Measurements from ENCODE around the gene TBC1D22A.

Gene TBC1D22A

DNA sequence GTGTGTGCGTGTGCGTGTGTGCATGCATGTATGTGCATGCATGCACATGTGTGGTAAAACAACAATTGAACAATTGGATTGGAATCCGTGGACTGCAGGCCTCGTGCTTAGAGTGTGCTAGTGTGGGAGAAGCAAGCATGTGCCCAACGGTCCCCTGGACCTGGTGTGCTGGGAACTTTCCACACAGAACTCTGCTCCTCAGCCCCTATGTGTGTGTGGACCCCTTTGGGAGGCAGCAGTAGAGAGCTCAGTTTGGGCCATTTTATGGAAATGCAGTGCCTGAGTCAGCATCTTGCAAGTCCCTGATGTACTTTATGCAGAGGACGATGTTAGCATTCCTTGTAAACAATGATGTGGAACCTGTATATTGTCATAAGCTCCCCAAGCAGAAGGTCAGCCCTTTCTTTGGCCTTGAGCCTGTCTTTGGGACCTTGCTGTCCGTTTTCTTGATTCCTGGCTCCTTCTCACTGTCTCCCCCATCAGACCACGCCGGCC lies 167.3 kb downstream of the TBC1D22A start:
- no peak for DNase-seq (ENCODE audit: low read depth in 3 of 3, low spot score in 1 of 3)

DNA sequence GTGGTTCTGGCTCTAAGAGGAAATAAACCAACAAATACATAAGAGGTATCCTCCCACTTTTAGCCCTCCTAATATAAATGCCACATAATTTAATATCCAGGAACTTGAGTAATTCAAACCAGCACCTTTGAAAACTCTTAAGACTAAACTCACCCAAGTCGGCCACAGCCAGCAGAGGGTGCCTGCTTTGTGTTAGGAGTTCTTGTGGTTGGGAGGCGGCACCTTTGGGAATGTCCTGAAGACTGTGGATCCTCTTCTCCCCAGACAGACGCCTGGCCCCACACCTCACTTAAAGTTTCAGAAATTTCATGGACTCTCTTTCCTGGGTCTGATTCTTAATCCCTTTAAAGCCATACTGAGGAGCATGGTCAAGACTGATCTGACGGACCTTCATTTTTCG lies 169.0 kb downstream of the TBC1D22A start:
- no peak for DNase-seq (ENCODE audit: low read depth in 3 of 3, low spot score in 1 of 3)

DNA sequence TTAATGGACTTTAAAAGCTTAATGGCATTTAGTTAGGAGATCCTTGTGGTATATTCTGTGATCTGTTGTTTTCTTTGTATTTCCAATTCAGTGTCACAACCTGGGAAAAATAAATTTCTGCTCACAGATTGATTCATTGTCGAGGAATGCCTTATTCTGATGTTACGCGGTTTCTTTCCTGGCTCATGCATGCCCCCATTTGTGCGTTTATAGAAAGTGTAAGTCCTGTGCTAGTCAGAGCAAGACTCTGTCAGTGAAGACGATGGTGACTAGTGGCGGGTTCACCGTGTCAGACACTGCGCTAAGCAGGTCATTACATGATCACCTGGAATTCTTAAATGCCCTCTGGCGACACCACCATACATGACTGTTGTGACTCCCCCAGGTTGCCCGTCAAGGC lies 169.4 kb downstream of the TBC1D22A start:
- no peak for DNase-seq (ENCODE audit: low read depth in 3 of 3, low spot score in 1 of 3)

DNA sequence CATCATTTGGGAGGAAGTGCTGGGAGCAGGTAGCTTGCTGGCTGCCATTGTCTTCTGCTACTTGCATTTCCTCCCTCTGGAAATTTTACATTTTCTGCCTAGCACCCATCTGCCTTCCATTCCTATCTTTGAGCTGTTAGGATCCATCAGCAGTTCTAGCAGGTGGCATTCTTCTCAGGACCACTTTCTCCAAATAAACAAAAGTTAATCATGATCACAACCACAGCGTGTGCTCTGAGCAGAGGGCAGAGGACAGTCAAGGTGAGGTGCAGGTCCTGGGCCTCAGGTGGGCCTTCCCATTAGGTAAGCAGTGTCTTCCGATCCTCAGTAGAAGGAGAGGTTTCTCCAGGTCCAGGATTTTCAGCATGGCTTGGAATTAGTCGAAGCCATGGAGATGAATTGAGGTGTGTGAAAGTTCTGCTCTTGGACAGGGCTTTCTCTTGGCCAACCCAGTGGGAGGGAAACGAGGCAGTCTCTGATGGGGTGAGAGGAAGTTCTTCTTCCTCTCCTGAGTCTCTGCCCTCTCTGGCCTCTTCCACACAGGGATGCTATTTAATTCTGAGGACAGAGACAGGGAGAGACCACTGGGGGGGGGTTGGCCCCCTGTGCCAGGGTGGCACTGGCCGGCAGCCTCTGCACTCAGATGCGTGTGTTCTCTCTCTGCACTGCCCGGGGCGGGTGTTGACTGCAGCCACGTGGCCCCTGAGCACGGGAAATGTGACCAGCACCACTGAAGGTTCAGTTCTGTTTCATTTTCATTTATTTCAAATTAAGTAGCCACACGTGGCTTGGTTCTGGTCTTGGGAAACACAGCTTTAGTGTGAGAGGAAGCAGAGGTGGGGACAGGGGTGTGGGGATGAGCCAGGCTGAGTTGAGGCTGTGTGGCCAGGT lies 170.8 kb downstream of the TBC1D22A start:
- no peak for DNase-seq (ENCODE audit: low read depth in 3 of 3, low spot score in 1 of 3)

DNA sequence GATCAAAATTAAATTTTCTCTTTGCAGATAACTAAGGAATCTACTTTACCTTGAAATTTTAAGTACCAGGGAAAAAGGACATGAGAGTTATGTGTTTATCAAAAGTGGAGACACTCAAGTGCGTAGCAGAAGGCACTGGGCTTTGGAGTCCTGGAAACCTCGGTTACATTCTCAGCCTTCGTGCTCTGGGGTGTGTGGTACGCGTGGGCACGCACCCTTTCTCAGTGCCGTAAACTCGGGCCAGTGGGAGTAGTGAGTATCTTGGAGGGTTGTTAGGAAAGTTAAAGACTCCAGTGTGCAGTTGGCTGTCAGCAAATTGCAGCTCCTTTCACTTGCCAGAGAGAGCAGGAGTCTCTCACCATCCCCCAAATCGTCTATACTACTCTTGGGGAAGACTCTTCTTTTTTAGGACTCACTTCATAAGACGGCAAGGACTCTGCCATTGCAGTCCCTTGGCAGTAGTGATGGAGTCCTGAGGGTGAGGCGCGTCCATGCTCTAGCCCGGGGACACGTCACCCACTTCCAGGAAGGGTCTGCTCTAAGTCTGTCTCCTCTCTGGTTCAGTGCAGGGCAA lies 171.8 kb downstream of the TBC1D22A start:
- DNase-seq (ENCODE audit: low read depth in 3 of 3, low spot score in 1 of 3): no peak

DNA sequence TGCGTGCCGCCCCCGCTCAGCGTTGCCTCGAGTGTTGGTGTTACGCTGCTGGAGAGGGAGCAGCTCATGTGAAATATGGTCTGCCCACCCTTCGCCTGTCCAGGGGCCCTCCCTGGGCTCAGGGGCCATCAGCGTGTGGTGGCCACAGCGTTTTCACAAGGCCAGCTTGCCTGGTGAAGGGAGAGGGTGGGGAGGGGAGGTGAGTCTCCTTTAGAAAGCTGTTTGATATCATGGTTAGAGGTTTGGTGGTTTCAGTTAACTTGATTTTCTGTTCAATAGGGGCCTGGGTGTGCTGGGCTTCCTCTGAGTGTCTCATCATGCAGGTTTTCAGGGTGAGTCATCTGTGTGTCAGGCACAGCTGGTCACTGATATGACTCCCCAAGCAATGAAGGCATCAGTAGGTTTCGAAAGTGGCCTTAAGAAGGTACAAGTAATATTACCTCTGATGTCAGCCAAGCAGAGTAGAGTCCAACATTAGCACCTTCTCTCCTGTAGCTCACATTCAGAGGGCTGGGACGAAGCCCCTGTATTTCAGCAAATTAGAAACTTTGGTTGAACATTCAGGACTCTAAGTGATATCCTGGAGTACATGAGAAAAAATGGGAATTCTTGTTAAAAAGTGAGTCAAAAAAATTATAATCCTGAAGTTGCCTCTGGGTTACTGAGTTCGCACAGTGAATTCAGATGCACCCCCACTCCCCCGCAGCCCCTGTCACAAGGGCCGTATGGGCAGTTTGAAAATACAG lies 172.5 kb downstream of the TBC1D22A start:
- no peak for DNase-seq (ENCODE audit: low read depth in 3 of 3, low spot score in 1 of 3)

DNA sequence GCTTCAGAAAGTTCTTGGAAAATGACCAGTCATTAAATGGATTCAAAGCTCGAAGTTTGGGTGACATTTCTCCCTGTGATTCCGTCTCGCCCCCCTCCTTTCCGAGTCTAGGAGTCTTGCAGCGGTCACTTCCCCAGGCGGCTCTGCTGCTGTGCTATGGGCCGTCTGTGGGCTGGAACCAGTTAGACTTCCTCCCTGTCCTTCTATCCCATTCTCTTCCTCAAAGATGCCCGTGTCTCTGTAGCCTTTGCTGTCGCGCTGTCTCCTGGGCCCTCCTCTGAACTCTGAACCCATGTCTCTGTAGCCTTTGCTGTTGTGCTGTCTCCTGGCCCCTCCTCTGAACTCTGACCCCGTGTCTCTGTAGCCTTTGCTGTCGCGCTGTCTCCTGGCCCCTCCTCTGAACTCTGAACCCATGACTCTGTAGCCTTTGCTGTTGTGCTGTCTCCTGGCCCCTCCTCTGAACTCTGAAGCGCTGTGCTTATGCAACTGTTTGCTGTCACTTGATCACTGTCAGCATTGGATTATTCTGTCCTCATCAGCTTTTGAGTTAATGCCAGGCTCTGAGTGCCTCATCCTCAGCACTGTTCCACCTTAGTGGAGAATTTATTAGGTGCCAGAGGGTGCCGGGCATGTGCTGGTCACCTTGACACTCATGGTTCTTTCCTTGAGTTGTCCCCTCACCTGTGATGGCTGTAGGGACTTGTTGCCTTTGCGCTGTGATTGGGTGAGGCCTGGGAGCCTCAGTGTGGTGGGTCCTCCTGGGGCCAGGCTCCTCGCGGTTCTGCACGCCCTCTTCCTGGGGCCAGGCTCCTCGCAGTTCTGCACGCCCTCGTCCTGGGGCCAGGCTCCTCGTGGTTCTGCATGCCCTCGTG lies 173.3 kb downstream of the TBC1D22A start:
- no peak for DNase-seq (ENCODE audit: low read depth in 3 of 3, low spot score in 1 of 3)

DNA sequence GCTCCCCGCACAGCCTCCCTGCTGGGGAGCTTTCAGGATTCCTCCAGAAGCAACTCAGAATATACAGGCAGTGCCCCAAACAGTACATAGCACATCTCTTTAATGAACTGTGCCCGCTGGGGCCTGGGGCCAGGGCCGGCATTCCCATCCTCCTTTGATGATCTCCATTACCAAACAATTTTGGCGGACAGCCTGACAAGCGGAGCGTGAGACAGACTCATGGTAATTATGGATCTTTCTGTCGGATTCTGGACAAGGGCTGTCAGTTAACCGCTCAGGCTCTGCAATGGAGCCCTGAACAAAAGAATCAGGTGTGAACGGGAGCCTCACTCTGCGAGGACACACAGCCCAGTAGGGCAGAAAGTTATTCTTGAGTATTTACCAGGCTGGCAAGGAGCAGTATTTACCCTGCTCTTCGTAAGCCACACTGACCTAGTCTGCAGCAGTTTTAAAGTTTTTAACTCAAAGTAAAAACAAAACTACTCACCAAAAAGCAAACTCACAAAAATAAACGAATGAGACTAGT lies 174.0 kb downstream of the TBC1D22A start:
- DNase-seq (ENCODE audit: low read depth in 3 of 3, low spot score in 1 of 3): no peak

DNA sequence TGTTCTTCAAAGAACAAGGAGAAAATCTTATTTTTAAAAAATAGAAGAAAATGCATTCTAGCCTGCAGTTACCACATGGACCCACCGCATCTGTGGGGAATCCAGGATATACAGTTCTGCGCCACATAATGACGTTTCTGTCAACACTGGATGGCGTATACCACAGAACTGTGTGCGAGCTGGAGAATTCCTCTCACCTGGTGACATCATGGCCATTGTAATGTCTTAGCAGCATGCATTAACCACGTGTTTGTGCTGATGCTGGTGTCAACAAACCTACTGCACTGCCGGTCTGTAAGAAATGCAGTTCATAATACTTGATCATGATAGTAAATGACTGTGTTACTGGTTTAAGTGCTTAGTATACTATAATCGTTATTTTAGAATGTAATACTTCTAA lies 174.7 kb downstream of the TBC1D22A start:
- no peak for DNase-seq (ENCODE audit: low read depth in 3 of 3, low spot score in 1 of 3)

DNA sequence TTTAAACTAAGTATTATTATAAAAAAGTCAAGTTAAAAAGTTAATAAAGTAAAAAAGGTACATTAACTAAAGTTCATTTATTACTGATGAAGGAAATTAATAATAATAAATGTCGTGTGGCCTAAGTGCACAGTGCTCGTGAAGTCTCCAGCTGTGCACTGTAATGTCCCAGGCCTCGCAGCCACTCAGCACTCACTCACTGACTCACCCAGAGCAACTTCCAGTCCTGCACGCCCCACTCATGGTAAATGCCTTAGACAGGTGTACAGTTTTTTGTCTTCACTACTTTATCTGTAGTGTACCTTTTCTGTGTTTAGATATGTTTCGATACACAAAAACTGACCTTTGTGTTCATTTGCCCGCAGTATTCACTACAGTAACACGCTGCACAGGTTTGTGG lies 175.5 kb downstream of the TBC1D22A start:
- no peak for DNase-seq (ENCODE audit: low read depth in 3 of 3, low spot score in 1 of 3)

DNA sequence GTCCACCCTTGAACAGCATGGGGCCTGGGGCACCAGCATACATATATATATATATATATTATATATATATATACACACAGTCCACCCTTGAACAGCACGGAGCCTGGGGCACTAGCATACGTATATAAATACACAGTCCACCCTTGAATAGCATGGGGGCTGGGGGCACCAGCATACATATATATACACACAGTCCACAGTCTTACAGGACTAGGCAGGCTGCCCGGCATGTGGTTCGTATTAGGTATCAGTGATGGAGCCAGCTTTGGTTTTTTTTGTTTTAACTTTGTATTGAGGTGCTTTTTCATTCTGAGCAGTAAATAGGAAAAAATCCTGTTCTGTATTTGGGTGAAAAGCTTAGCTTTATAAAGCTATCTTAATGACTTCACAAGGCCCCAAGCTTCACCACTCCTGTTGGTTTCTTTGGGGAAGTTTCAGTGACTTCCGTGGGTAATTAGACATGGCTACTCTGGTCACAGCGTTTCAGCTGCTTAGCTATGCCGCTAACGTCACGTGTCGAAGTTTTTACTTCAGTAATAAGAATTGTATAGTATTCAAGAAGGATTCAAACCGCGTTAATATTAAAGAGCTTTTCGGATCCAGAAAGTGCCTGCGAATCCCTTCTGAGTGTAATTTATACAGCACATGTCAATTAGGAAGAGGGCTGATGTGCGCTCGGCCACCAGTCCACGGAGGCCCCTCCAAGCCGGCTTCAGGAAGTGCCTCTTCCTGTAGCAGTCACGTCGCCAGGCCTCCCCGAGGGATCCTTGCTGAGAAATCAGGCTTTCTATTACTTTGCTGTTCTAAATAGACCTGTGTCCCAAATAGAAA lies 179.7 kb downstream of the TBC1D22A start:
- DNase-seq (ENCODE audit: low read depth in 3 of 3, low spot score in 1 of 3): no peak

DNA sequence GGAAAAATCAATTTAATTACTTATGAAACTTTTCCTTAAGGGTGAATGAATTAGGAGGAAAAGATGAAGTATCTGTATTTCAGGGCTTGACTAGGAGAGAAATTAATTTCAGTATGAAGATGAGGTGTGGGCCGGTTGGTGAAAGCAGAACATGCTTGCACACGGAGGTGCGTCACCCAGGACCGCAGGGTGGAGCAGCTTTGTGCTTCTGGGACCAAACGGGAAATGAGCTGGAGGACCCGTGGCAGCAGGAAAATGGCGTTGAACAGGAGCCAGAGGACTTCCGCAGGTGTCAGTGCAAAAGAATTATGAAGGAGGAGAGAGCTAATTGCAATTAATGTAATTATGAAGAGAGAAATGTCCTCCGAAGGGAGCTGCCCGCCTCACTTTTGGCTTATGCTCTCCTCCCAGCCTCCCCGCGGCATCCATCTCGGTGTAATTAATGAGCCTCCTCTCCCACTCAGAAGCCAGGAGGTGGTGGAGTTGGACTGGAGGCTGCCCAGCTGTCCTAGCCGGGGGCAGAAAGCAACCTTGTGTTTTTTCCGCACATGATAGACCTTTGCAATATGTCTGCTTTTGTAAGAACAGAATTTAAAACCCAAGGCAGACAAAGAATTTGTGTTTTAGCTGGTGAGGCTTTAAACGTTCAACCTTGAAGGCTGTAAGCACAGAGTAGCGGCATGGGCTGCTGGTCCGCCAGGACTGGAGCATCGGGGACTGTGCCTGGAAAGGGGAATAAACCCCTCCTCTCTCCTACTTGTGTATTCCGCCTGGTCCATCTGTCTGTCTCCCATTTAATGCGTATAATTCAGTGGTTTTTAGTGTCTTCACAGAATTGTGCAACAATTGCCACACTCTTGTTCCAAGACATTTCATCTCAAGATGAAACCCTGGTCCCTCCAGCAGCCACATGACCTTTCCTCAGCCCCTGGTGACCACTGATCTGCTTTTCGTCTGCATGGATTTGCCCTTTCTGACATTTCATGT lies 180.6 kb downstream of the TBC1D22A start:
- no peak for DNase-seq (ENCODE audit: low read depth in 3 of 3, low spot score in 1 of 3)

DNA sequence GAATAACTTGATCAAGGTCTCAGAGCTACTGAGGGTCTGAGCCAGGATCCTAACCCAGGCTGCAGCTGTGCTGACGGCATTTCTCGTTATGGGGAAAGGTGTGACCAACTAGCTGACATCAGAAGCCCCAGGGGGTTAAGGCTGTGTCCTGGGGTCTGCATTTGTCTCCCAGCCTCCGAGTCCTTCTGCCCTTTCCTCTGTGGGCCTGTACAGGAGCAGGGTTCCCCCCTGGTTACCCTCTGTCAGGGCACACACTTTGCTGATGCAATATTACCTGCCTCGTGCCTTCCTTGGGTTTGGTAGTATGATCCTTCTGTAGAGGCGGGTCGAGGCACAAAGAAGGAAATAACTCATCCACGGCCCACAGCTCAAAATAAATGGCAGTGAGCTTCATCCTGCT lies 183.0 kb downstream of the TBC1D22A start:
- DNase-seq (ENCODE audit: low read depth in 3 of 3, low spot score in 1 of 3): no peak

DNA sequence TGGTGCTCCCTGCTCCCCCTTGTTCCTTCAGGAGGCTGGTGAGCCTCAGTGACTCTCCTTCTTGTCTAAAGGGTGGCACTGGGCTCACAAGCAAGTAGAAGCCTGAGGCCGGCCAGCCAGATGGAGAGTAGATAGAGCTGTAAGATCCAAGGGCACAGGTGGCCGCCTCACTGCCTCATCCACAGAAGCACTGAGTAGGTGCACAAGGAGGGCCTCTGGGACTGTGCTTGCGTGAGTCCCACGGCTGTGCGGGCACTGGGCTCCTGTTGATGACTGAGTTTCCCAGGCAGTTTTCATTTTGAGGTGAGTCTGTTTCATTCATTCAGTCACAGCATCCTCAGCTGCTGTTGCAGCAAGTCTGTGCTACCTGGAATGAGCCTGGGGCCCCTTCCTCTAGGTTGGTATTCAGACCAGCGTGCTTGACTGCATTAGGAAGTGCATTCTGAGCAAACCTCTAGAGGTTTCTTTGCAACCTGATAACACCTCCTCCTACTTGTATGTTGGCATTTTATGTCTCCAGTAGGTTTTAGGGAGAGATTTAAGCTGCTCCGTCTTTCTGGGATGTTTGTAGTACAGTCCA lies 184.0 kb downstream of the TBC1D22A start:
- DNase-seq (ENCODE audit: low read depth in 3 of 3, low spot score in 1 of 3): no peak

DNA sequence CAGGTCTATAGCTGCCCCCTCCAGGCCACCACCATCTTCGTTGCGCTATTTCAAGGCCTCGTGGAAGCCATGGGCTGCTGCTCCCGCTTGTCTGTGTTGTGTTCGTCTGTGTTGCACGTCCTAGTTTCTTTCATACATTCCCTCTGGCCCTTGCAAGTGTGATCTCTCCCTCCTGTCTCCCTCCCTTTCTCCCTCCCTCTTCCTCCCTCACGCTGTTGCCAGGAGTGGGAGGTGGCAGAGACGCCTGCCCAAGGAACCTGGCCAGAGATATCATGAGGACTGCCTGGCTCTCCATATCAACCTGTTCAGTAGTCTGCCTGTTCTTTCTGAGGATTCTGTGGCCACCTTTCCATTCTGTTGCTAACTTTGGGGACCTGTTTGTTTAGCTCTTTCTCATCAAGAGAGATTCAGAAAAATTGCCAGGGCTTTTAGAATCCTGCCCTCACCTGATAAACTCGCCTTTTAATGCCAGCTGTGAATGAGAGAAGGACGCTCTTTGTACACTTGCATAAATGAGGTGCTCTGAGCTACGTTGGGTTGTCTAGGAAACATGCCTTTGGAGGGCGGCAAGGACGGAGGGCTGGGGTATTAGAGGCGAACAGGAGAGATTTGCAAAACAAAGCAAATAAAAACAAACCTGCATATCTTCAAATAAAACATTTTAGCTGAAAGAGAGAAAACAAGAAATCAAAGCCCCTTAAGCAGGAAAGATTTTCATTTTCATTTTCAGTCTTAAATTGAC lies 185.2 kb downstream of the TBC1D22A start:
- DNase-seq (ENCODE audit: low read depth in 3 of 3, low spot score in 1 of 3): no peak

DNA sequence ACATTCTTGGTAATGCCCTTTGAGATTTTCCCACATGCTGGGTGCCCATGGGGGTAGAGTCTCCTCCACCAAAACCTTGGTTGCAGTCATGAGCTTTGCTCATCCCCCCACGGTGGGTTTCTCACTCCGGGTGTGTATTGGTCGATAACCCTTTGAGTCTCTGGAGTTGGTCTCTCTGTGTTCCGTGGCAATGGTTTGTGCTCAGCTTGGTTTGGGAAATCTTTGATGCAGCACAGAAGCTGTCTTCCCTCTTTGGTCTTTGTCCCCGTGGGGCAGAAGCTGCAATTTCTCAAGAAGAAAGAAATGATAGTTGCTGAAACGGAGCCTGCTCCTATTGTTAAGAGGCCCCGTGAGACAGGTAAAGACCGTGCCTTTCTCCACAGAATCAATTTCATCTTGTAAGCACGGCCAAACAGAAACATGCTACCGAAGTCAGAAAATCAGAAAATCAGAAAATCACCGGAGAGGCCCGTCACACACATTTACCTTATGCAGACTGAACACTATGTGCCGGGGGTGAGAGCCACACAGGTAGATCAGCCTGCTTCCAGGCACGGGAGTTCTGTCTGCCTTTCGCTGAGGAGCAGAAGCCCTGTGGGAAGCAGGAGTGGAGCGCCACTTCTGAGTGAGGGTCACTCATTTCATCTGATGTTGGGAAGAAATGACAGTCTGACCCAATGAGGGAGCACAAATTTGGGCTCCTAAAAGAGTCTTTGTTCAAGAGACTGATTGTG lies 186.1 kb downstream of the TBC1D22A start:
- DNase-seq (ENCODE audit: low read depth in 3 of 3, low spot score in 1 of 3): no peak

DNA sequence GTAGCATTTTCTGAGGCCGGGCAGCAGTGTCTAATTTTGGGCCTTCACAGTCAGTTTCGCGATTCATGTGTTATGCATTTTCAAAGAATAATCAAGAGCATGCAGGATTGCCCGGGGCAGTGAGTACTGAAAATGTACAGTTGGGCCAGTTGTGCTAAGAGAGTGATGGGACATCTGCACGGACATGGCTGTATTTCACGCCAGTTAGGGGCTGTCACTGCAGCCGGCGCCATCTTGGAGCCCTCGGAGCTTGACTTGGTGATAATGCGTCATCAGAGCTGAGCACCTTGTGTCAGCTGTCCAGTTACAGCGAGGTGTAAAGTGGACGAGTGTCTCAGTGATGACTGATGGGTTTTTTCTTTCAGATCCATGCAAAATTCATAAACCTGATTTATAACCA lies 188.9 kb downstream of the TBC1D22A start:
- DNase-seq (ENCODE audit: low read depth in 3 of 3, low spot score in 1 of 3): no peak
